RWPE2 (cell line): ENCODE results near the gene SIPA1L3.

Experiments used
- ATAC-seq: fragments of 200-7000 bp; cut with Tn5 transposase; 3 replicates; pipeline ENCODE4 v1.9.1; 2021; ENCODE audit warnings: low read depth
- DNase-seq: peaks from one replicate; pipeline ENCODE4 v3.0.0-alpha.2; 2020; ENCODE audit warnings: low spot score
- H3K27ac ChIP-seq: fragments of 450-650 bp; 2 replicates; pipeline ENCODE4 v1.5.1; 2017; ENCODE audit warnings: mild to moderate bottlenecking; ENCODE audit not compliant: poor library complexity, severe bottlenecking
- H3K27me3 ChIP-seq: fragments of 250-450 bp; sonication (Bioruptor Pico); 2 replicates; pipeline ENCODE4 v1.5.1; 2021; ENCODE audit warnings: mild to moderate bottlenecking, moderate library complexity; ENCODE audit not compliant: insufficient read depth, poor library complexity, severe bottlenecking
- H3K36me3 ChIP-seq: fragments of 250-450 bp; sonication (Bioruptor Pico); 2 replicates; pipeline ENCODE4 v1.5.1; 2020; ENCODE audit warnings: low read depth, mild to moderate bottlenecking, moderate library complexity
- H3K4me1 ChIP-seq: fragments of 250-450 bp; sonication (Bioruptor Pico); 2 replicates; pipeline ENCODE4 v1.5.1; 2021; ENCODE audit warnings: mild to moderate bottlenecking, moderate library complexity; ENCODE audit not compliant: insufficient read depth, poor library complexity, severe bottlenecking
- H3K4me3 ChIP-seq: fragments of 250-450 bp; sonication (Bioruptor Pico); 2 replicates; pipeline ENCODE4 v1.5.1; 2021; ENCODE audit warnings: mild to moderate bottlenecking, moderate library complexity; ENCODE audit not compliant: severe bottlenecking
- H3K9me3 ChIP-seq: fragments of 250-450 bp; sonication (Bioruptor Pico); 2 replicates; pipeline ENCODE4 v1.5.1; 2021; ENCODE audit warnings: mild to moderate bottlenecking, moderate library complexity; ENCODE audit not compliant: severe bottlenecking
- TF ChIP-seq, protein P1 (sequence below): fragments of 450-650 bp; IDR thresholded peaks from one replicate; pipeline ENCODE4 v1.5.1; 2017; ENCODE audit warnings: mild to moderate bottlenecking, moderate library complexity; ENCODE audit not compliant: poor library complexity, severe bottlenecking

Gene SIPA1L3

DNA sequence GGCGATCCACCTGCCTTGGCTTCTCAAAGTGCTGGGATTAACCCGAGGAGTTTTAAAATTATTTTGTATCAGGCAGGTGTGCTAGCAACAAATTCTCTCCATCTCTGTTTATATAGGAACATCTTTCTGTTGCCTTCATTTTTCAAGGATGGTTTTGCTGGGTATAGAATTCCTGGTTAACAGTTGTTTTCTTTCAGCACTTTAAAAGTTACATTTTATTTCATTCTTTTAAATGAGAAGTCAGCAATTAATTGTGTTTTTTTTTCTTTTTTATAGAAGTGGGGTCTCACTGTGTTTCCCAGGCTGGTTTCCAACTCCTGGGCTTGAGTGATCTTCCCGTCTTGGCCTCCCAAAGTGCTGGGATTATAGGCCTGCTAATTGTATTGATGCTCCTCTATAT is 273.1 kb downstream of the SIPA1L3 start:
- H3K27ac ChIP-seq: no peak overlapping the region
- no peaks in the 10 kb centered on the region for H3K27me3 ChIP-seq
- TF ChIP-seq, protein P1, sequence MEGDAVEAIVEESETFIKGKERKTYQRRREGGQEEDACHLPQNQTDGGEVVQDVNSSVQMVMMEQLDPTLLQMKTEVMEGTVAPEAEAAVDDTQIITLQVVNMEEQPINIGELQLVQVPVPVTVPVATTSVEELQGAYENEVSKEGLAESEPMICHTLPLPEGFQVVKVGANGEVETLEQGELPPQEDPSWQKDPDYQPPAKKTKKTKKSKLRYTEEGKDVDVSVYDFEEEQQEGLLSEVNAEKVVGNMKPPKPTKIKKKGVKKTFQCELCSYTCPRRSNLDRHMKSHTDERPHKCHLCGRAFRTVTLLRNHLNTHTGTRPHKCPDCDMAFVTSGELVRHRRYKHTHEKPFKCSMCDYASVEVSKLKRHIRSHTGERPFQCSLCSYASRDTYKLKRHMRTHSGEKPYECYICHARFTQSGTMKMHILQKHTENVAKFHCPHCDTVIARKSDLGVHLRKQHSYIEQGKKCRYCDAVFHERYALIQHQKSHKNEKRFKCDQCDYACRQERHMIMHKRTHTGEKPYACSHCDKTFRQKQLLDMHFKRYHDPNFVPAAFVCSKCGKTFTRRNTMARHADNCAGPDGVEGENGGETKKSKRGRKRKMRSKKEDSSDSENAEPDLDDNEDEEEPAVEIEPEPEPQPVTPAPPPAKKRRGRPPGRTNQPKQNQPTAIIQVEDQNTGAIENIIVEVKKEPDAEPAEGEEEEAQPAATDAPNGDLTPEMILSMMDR: no peak
- DNase-seq: no peak
- no peak for ATAC-seq
- no peak overlapping the region for H3K4me3 ChIP-seq
- H3K4me1 ChIP-seq: no peaks in the 10 kb centered on the region
- H3K36me3 ChIP-seq: peaks cover 64% of the 10 kb centered on the region
- H3K9me3 ChIP-seq: peaks cover 2% of the 10 kb centered on the region

DNA sequence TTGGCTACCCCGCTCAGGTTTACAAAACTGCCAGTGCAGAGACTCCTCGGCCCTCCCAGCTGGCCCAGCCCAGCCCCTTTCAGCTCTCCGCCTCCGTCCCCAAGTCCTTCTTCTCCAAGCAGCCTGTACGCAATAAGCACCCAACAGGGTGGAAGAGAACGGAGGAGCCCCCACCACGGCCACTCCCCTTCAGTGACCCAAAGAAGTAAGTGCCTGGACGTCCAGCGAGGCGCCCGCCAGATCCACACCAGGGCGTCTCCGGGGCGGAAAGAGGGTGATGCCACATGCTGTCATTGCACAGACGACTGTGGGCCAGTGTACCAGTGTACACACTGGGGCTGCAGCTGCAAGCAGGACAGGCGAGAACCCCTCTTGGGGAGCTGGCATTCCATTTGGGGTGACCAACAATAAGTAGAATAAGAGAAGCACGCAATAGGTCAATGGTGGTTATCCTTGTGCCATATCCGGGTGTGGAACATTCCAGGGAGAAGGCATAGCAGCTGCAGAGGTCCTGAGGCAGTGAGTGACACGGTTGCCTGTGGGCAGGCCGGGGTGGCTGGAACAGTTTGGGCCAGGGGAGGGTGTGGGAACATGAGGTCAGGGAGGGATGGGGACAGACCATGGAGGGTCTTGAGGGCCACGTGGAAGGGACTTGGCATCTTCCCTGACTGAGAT is 275.7 kb downstream of the SIPA1L3 start:
- TF ChIP-seq, protein P1: no peak
- no peaks in the 10 kb centered on the region for H3K27me3 ChIP-seq
- no peak overlapping the region for H3K4me3 ChIP-seq
- H3K36me3 ChIP-seq: peaks cover 76% of the 10 kb centered on the region
- H3K4me1 ChIP-seq: no peaks in the 10 kb centered on the region
- no peak for DNase-seq
- no peak for ATAC-seq
- H3K27ac ChIP-seq: no peak overlapping the region
- H3K9me3 ChIP-seq: peaks cover 2% of the 10 kb centered on the region

DNA sequence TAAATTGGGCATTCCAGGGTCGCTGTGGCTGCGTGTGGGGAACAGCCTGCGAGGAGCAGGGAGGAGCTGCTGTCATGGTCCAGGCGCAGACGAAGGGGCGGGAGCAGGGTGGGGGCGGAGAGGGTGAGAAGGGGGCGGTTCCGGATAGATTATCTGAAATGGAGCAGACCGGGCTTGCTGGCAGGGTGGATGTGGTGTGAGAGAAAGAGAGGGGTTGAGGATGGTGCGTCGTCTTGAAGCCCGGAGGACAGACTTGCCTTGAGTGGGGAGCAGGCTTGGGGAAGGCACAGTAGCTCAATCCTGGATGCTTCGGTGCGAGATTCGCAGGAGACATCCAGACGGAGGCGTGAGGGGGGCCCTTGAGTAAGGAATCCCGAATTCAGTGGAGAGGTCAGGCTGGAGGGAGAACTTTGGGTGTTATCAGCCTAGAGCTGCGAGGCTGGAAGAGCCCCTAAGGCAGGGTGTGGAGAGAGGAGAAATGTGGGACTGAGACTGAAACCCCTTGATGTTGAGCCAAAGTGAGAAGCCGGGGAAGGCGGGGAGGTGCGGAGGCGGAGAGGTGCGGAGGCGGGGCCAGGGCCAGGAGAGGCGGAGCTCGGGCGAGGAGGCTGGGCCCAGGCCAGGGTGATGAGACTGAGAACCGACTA is 276.4 kb downstream of the SIPA1L3 start:
- TF ChIP-seq, protein P1: no peak
- H3K27me3 ChIP-seq: no peaks in the 10 kb centered on the region
- DNase-seq: peak; percentile 61
- peaks cover 2% of the 10 kb centered on the region for H3K9me3 ChIP-seq
- no peaks in the 10 kb centered on the region for H3K4me1 ChIP-seq
- no peak; the same call in 2 of the 3 replicates for ATAC-seq
- peaks cover 77% of the 10 kb centered on the region for H3K36me3 ChIP-seq
- no peak overlapping the region for H3K4me3 ChIP-seq
- H3K27ac ChIP-seq: no peak overlapping the region

DNA sequence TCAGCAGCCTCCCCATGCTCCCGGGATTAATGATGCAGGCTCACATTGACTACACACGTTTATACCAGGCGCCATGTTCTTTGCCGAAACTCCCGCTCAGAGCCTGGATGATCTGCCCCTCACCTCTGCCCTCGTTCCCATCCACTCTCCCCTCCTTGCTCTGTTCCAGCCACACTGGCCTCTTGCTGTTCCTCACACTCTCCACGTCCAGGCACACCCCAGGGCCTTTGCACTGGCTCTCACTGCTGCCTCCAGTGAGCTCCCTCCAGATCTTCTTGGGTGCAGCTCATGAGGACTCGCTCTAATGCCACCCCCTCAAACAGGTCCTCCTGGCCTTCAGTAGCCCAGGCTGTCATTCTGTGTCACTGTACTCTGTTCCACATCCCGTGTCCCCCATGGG is 277.8 kb downstream of the SIPA1L3 start:
- Histone ChIP-seq H3K4me1 (no peaks in the 10 kb centered on the region), H3K27ac (no peak overlapping the region), H3K36me3 (peaks cover 69% of the 10 kb centered on the region), H3K4me3 (no peak overlapping the region), H3K9me3 (no peaks in the 10 kb centered on the region), H3K27me3 (no peaks in the 10 kb centered on the region)
- ATAC-seq (no peak), DNase-seq (no peak)
- TF ChIP-seq, protein P1: no peak

DNA sequence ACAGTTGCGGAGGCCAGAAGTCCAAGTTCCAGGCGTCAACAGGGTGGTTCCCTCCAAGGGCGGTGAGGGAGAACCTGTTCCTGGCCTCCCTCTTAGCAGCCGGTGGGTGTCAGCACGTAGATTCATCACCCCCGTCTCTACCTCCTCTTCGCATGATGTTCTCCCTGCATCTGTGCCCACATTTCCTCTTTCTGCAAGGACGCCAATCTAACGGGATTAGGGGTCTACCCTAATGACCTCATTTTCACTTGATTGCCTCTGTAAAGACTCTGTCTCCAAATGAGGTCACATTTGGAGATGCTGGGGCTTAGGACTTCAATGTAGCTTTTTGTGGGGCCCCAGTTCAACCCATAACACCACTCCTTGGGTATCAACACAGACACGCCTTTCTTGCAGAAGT is 278.6 kb downstream of the SIPA1L3 start:
- Histone ChIP-seq H3K4me1 (no peaks in the 10 kb centered on the region), H3K4me3 (no peak overlapping the region), H3K9me3 (no peaks in the 10 kb centered on the region), H3K27ac (no peak overlapping the region), H3K36me3 (peaks cover 62% of the 10 kb centered on the region), H3K27me3 (no peaks in the 10 kb centered on the region)
- ATAC-seq (no peak), DNase-seq (no peak)
- TF ChIP-seq, protein P1: no peak
